NB4 (cell line): ENCODE data around the gene CCSER1.

Experiments used
- CTCF ChIP-seq: IDR thresholded peaks from one replicate; pipeline ENCODE4 v1.5.1; 2012; ENCODE audit warnings: low read depth, low read length
- MAX ChIP-seq: IDR thresholded peaks from 2 replicates; pipeline ENCODE4 v1.6.1; 2011; ENCODE audit warnings: low read depth, low read length
- POLR2A ChIP-seq: IDR thresholded peaks from 2 replicates; pipeline ENCODE4 v1.6.1; 2011; ENCODE audit warnings: mild to moderate bottlenecking; ENCODE audit not compliant: insufficient read length; ENCODE audit errors: extremely low read depth

- TF ChIP-seq POLR2A (no peak), MAX (no peak), CTCF (no peak)
Measured at GRCh38 chr4:90798948-90799347, 671.8 kb downstream of the CCSER1 start.
